Measurements from ENCODE around the gene CNEP1R1.

CNEP1R1 gene, protein sequence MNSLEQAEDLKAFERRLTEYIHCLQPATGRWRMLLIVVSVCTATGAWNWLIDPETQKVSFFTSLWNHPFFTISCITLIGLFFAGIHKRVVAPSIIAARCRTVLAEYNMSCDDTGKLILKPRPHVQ

DNA sequence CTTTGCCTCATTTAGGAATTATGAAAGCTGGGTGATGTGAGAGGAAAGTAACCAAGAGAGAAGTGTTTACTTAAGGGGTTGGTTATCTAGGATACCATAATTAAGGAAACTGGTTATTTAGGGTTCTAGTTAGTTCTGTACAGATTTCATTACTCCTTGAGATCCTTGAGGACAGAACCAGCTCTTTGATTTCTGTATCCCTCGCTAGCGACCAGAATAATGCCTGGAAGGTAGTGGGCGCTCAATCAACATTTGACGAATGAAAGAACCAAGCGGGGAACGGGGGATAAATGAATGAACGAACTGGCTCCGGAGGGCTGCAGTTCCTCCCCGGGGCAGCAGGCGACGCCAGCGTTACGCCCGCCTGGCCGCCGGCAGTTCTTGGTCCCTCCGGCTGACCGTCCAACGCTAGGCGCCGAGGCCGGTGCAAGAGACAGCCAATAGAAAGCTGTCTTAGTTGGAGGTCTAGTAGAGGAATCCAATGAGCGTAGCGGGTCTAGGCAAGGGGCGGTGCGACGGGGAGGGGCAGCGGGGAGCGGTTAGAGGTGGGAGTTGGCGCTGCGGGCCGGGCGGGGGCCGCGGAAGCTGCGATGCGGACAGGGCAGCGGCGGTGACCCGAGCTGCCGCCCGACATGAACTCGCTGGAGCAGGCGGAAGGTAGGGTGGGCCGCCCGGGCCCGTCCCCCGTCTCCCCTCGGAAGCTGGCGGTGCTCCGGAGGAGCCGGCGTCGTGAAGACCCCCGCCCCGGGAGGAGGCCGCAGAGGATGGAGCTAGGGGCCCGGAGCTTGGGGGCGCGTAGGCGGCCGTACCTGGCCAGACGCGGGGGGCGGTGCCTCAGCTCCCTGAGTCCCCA is at the start of gene CNEP1R1:
Gene CNEP1R1 (plus strand): TSS at position 542 of the 853 bp plus-strand sequence. CDS start 91 bp downstream, at position 633.
- POLR2A ChIA-PET = interaction anchor here (0.8 to 1.6 kb wide), 11 partner anchors 12 to 185 kb away, joined by 3 to 13 read pairs (median 4); partner anchors contain the start of gene HEATR3
- TF ChIP-seq TARDBP (IDR thresholded peaks at IDR 0.05) (no peak), FOXM1 (IDR thresholded peaks at IDR 0.05; ENCODE audit: borderline replicate concordance) (peak; percentile 69; the same call in 1 of the 2 replicates), FOXK2 (IDR thresholded peaks at IDR 0.05) (no peak), FOXA1 (IDR thresholded peaks at IDR 0.05) (no peak), SP1 (IDR thresholded peaks at IDR 0.05) (peak; percentile 55; the same call in 1 of the 2 replicates), SUZ12 (IDR thresholded peaks at IDR 0.05) (no peak)

GRCh38 chr16:49977427-49977826 is 47.6 kb upstream of the CNEP1R1 start:
- ChIA-PET POLR2A (no interaction called here), CTCF (no interaction called here)
- TF ChIP-seq NFRKB (IDR thresholded peaks at IDR 0.05) = no peak
- TF ChIP-seq HDGF (IDR thresholded peaks at IDR 0.05; ENCODE audit: borderline replicate concordance) = no peak
- TF ChIP-seq FOXK2 (IDR thresholded peaks at IDR 0.05) = no peak
- no peak for TF ChIP-seq LEF1 (IDR thresholded peaks at IDR 0.05; ENCODE audit: borderline replicate concordance)
- no peak for TF ChIP-seq FOXM1 (IDR thresholded peaks at IDR 0.05; ENCODE audit: borderline replicate concordance)
- no peak for TF ChIP-seq ELF4 (IDR thresholded peaks at IDR 0.05)
- TF ChIP-seq L3MBTL2 (conservative IDR thresholded peaks at IDR 0.05) = no peak
- TF ChIP-seq PKNOX1 (IDR thresholded peaks at IDR 0.05) = no peak
- no peak for TF ChIP-seq CTBP1 (IDR thresholded peaks at IDR 0.05; ENCODE audit: borderline replicate concordance)
- no peak for TF ChIP-seq ARNT (IDR thresholded peaks at IDR 0.05)
- no peak for TF ChIP-seq ZNF384 (IDR thresholded peaks at IDR 0.05)
- no peak for TF ChIP-seq BHLHE40 (IDR thresholded peaks at IDR 0.05; ENCODE audit: borderline replicate concordance)
- no peak for TF ChIP-seq SUZ12 (IDR thresholded peaks at IDR 0.05)
- no peak for TF ChIP-seq FOXA1 (IDR thresholded peaks at IDR 0.05)
- no peak for TF ChIP-seq SP1 (IDR thresholded peaks at IDR 0.05)
- TF ChIP-seq TARDBP (IDR thresholded peaks at IDR 0.05) = no peak
- DNase-seq (ENCODE audit: extremely low spot score) = no peak

More for the DNA sequence above, at the start of gene CNEP1R1:
- CTCF ChIA-PET = interaction anchor here (0.5 to 2.8 kb wide), 24 partner anchors 10 to 624 kb away, joined by 3 to 19 read pairs (median 4); partner anchors contain the start of gene HEATR3
- DNase-seq (ENCODE audit: extremely low spot score) = peak; percentile 97

GRCh38 chr16:49978569-49979326 is 46.3 kb upstream of the CNEP1R1 start:
- no peak for TF ChIP-seq ARNT (IDR thresholded peaks at IDR 0.05)
- no peak for TF ChIP-seq L3MBTL2 (conservative IDR thresholded peaks at IDR 0.05)
- TF ChIP-seq ZNF384 (IDR thresholded peaks at IDR 0.05) = no peak
- no peak for TF ChIP-seq FOXK2 (IDR thresholded peaks at IDR 0.05)
- TF ChIP-seq ELF4 (IDR thresholded peaks at IDR 0.05) = no peak
- TF ChIP-seq HDGF (IDR thresholded peaks at IDR 0.05; ENCODE audit: borderline replicate concordance) = no peak
- no peak for TF ChIP-seq BHLHE40 (IDR thresholded peaks at IDR 0.05; ENCODE audit: borderline replicate concordance)
- TF ChIP-seq SUZ12 (IDR thresholded peaks at IDR 0.05) = no peak
- no peak for TF ChIP-seq FOXA1 (IDR thresholded peaks at IDR 0.05)
- CTCF ChIA-PET = interaction anchor here (0.7 kb wide), 1 partner anchor 25 kb away, joined by 3 read pairs; no protein-coding TSS in a partner anchor
- no peak for DNase-seq (ENCODE audit: extremely low spot score)
- POLR2A ChIA-PET = no interaction called here

GRCh38 chr16:49980166-49980565 is 44.9 kb upstream of the CNEP1R1 start:
- DNase-seq (ENCODE audit: extremely low spot score) = no peak
- no peak for TF ChIP-seq FOXM1 (IDR thresholded peaks at IDR 0.05; ENCODE audit: borderline replicate concordance)
- TF ChIP-seq TARDBP (IDR thresholded peaks at IDR 0.05) = no peak
- TF ChIP-seq ARNT (IDR thresholded peaks at IDR 0.05) = no peak
- no peak for TF ChIP-seq ZNF384 (IDR thresholded peaks at IDR 0.05)
- TF ChIP-seq PKNOX1 (IDR thresholded peaks at IDR 0.05) = no peak
- no peak for TF ChIP-seq ELF4 (IDR thresholded peaks at IDR 0.05)
- no peak for TF ChIP-seq L3MBTL2 (conservative IDR thresholded peaks at IDR 0.05)
- no peak for TF ChIP-seq BHLHE40 (IDR thresholded peaks at IDR 0.05; ENCODE audit: borderline replicate concordance)
- no peak for TF ChIP-seq NFRKB (IDR thresholded peaks at IDR 0.05)
- TF ChIP-seq CTBP1 (IDR thresholded peaks at IDR 0.05; ENCODE audit: borderline replicate concordance) = no peak
- TF ChIP-seq HDGF (IDR thresholded peaks at IDR 0.05; ENCODE audit: borderline replicate concordance) = no peak
- TF ChIP-seq SUZ12 (IDR thresholded peaks at IDR 0.05) = no peak
- TF ChIP-seq LEF1 (IDR thresholded peaks at IDR 0.05; ENCODE audit: borderline replicate concordance) = no peak
- TF ChIP-seq FOXA1 (IDR thresholded peaks at IDR 0.05) = no peak
- TF ChIP-seq FOXK2 (IDR thresholded peaks at IDR 0.05) = no peak
- TF ChIP-seq SP1 (IDR thresholded peaks at IDR 0.05) = no peak
- ChIA-PET CTCF (no interaction called here), POLR2A (interaction anchor here (0.8 kb wide), 1 partner anchor 86 kb away, joined by 3 read pairs; the partner anchor contains the start of gene HEATR3)

DNA sequence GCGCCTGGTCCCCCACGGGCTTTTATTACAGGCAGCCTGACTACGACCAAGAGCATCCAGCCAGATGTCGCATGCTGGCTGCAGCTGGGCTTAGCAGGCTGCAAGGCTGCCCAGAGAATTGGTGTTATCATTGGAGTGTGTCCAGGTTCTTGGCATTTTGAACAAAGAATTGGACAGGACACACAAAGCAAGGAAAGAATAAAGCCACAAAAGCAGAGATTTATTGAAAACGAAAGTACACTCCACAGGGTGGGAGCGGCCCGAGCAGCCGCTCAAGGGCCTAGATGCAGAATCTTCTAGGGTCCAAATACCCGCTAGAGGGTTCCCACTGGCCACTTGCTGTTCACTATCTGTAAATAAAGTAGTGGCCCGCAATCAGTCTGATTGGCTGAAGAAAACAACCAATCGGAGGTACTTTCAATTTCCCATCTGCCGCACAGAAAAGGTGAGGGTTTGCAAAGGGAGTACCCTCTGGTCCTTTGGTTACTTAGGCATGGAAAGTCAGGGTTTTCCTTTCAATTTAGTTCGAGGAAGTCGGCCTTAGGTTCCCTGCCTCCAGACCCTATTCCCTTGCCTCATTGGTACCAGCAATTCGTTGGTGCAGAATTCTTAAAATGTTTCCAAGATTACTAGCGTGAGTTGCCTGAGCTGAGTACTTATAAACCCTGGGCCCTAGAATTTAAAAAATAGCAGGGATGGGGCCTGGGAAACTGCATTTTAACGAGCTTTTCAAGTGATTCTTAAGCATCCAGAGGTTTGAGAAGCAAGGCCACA is 38.5 kb upstream of the CNEP1R1 start:
- no peak for DNase-seq (ENCODE audit: extremely low spot score)
- CTCF ChIA-PET = no interaction called here
- TF ChIP-seq BHLHE40 (IDR thresholded peaks at IDR 0.05; ENCODE audit: borderline replicate concordance) (no peak), SUZ12 (IDR thresholded peaks at IDR 0.05) (no peak), FOXM1 (IDR thresholded peaks at IDR 0.05; ENCODE audit: borderline replicate concordance) (no peak), L3MBTL2 (conservative IDR thresholded peaks at IDR 0.05) (no peak), FOXA1 (IDR thresholded peaks at IDR 0.05) (no peak), PKNOX1 (IDR thresholded peaks at IDR 0.05) (no peak), SP1 (IDR thresholded peaks at IDR 0.05) (no peak), ELF4 (IDR thresholded peaks at IDR 0.05) (no peak), TARDBP (IDR thresholded peaks at IDR 0.05) (no peak), LEF1 (IDR thresholded peaks at IDR 0.05; ENCODE audit: borderline replicate concordance) (no peak), ARNT (IDR thresholded peaks at IDR 0.05) (no peak), NFRKB (IDR thresholded peaks at IDR 0.05) (no peak), FOXK2 (IDR thresholded peaks at IDR 0.05) (no peak)
- POLR2A ChIA-PET = no interaction called here

All from HEK293T (cell line).